GM12801 (cell line): ENCODE measurements around the gene BMPR1B.

Experiments
- TF ChIP-seq, protein P1 (sequence below): IDR thresholded peaks from one replicate; pipeline ENCODE4 v1.5.1; 2011; ENCODE audit warnings: control low read depth; ENCODE audit not compliant: insufficient read length; ENCODE audit errors: extremely low read depth

BMPR1B gene

GRCh38 chr4:95114521-95114920, 356.8 kb downstream of the BMPR1B start:
- TF ChIP-seq, protein P1, sequence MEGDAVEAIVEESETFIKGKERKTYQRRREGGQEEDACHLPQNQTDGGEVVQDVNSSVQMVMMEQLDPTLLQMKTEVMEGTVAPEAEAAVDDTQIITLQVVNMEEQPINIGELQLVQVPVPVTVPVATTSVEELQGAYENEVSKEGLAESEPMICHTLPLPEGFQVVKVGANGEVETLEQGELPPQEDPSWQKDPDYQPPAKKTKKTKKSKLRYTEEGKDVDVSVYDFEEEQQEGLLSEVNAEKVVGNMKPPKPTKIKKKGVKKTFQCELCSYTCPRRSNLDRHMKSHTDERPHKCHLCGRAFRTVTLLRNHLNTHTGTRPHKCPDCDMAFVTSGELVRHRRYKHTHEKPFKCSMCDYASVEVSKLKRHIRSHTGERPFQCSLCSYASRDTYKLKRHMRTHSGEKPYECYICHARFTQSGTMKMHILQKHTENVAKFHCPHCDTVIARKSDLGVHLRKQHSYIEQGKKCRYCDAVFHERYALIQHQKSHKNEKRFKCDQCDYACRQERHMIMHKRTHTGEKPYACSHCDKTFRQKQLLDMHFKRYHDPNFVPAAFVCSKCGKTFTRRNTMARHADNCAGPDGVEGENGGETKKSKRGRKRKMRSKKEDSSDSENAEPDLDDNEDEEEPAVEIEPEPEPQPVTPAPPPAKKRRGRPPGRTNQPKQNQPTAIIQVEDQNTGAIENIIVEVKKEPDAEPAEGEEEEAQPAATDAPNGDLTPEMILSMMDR: no peak

DNA sequence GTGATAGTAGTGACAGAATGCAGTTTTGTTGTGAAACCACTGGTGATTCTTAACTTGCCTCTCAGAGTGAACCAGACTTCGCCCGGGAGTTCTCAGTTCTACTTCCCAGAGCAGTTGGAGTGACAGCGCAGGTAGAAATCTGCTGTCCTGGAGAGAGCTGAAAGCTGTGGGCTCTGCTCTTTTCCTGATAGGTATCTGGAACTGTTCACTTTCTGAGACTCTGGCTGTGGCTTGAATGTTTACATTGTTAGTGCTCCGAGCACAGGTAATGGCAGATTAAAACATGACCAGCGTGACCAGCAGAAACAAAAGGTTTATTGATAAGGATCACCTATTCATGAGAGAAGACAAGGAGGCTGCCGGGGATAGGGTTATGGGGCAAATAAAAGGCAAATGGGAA, 360.7 kb downstream of the BMPR1B start:
- TF ChIP-seq, protein P1: no peak

DNA sequence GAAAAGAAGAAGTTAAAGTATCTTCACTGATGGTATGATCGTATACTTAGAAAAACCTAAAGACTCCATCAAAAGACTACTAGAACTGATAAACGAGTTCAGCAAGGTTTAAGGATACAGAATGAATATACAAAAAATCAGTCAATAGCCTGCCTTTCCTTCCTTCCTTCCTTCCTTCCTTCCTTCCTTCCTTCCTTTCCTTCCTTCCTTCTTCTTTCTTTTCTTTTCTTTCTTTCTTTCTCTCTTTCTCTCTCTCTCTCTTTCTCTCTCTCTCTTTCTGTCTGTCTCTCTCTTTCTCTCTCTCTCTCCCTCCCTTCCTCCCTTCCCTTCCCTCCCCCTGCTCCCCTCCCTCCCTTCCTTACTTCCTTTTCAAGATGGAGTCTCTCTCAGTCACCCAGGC, 362.7 kb downstream of the BMPR1B start:
- TF ChIP-seq, protein P1: no peak

DNA sequence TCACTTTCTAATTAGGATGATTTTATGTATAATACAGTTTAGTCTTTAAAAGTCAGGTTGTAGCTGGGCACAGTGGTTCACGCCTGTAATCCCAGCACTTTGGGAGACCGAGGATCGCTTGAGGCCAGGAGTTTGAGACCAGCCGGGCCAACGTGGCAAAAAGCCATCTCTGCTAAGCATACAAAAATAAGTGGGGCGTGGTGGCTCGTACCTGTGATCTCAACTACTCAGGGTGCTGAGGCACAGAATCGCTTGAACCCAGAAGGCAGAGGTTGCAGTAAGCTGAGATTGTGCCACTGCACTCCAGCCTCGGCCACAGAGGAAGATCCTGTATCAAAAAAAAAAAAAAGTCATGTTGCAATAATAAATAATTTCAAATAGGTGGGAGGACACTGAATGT, 364.2 kb downstream of the BMPR1B start:
- TF ChIP-seq, protein P1: no peak

DNA sequence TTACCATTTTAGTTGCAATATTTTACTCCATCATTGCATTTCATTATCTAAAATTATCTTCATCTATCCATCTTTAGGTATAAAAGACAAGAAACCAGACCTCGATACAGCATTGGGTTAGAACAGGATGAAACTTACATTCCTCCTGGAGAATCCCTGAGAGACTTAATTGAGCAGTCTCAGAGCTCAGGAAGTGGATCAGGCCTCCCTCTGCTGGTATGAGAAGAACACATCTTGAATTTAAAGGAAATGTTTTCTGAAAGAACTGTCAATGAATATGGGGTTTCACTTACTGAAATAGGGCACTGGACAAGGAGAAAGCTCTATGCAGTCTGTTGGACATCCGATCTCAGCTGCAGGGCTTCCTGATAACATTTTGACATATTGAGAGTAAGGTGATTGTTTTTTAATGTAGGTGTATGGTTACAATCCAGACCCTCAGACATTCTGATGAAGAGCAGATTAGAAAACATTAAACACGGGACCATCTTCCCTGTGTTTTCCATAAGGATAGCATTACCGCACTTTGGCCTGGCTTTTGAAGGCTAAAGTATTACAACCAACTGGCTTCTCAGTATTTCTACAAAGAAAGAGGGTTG, 367.2 kb downstream of the BMPR1B start:
- TF ChIP-seq, protein P1: no peak

DNA sequence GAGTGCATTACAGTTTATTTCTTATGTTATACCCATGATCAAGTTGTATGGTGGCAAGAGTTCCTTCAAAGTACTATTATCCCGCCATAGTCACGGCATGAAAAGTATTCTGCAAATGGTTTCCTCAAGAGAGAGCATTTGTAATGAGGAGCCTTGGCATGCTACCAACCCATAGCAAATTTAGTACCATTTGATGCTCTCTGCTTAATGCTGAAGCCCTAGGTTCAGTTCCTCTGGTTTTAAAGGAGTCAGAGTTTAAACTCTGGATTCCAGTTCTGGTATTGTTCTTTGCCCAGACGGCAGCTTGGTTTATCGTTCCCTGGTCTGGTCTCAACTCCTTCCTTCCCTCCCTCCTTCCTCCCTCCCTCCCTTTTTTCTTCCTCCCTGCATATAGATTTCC, 371.3 kb downstream of the BMPR1B start:
- TF ChIP-seq, protein P1: no peak

DNA sequence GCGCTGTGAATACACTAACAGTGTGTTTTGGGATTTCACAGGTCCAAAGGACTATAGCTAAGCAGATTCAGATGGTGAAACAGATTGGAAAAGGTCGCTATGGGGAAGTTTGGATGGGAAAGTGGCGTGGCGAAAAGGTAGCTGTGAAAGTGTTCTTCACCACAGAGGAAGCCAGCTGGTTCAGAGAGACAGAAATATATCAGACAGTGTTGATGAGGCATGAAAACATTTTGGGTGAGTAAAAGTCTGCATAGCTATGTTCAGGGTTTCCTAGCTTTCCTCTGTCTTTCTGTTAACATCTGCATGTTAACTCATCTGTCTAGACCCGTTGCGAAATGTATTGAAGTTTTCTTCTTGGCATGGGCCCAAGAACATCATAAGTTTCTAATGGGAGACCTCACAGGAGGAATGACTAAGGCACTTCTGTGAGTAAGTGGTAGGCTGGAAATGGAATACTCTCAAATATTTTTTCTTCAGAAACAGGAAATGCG, 372.1 kb downstream of the BMPR1B start:
- TF ChIP-seq, protein P1: no peak
